Hepatocyte (in vitro differentiated cells): ENCODE results near the gene SMIM41.

Experiments used
- CTCF ChIP-seq: fragments of 200-600 bp; sonication (generic); IDR thresholded peaks from 2 replicates; pipeline ENCODE4 v1.5.1; 2016; ENCODE audit warnings: antibody characterized with exemption, mild to moderate bottlenecking; ENCODE audit not compliant: poor library complexity
- EZH2 ChIP-seq: fragments of 200-600 bp; sonication (generic); IDR thresholded peaks from 2 replicates; pipeline ENCODE4 v1.6.1; 2016; ENCODE audit warnings: antibody characterized with exemption, mild to moderate bottlenecking, borderline replicate concordance

GRCh38 chr12:52036587-52037171, 42.8 kb upstream of the SMIM41 start:
- TF ChIP-seq CTCF, result no peak
- no peak for TF ChIP-seq EZH2
